GM21786 (cell line): ENCODE data around the gene ATXN7L1.
A peak's percentile ranks its signal among the peaks of the same experiment; 100 is the strongest.
"Not testable (repeated sequence)": the region's sequence is repeated elsewhere in the genome, so short reads cannot be mapped to it uniquely, and the experiment has no call there.

ENCODE experiments used
- ATAC-seq: cut with Tn5 transposase; IDR thresholded peaks from one replicate; pipeline ENCODE4 v1.9.1; 2021; ENCODE audit not compliant: unreplicated experiment

Gene ATXN7L1

DNA sequence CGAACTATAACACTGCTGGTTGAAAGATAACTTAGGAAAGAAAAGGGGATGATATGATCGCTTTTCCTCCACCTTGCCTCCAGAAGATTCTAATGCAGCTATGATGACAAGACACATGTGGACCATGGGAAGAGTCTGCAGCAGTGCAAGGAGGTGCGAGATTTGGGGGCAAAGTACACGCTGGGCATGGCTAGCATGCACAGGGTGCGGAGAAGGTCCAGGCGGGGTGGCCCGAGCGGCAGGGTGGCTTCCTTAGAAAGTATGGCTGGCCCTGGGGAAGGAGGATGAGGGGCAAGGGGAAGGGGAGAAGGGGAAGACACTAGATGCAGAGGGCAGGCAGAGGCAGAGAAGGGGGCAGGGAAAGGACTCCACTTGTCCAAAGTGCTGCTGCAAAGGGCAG is 15.6 kb downstream of the ATXN7L1 start:
- no peak for ATAC-seq

- no peak for ATAC-seq
Measured at GRCh38 chr7:105857009-105857952, 19.1 kb downstream of the ATXN7L1 start.

DNA sequence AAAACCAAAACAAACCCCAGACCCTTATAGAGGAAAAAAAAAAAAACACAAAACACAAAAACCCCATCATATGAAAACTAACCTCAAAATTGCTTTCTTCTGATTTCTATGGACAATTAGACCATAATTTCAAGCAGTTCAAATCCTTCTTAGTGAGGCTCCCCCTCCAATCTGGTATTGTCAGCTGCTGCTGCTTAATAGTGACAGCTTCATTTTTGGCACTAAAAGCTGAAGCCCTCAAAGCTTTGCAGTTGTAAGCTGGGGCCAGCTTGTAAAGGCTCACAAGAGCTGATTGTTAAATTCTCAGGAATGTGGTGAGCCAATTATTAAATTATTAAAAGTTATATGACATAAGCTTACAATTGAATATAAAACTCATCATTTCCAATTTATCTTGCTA is 21.9 kb downstream of the ATXN7L1 start:
- ATAC-seq: no peak

- ATAC-seq: no peak
Measured at GRCh38 chr7:105853931-105854419, 22.4 kb downstream of the ATXN7L1 start.

- ATAC-seq: no peak
Measured at GRCh38 chr7:105851064-105851463, 25.3 kb downstream of the ATXN7L1 start.

GRCh38 chr7:105849122-105849855 is 27.1 kb downstream of the ATXN7L1 start:
- ATAC-seq: peak; percentile 61

GRCh38 chr7:105846404-105846803 is 30.0 kb downstream of the ATXN7L1 start:
- ATAC-seq: no peak

DNA sequence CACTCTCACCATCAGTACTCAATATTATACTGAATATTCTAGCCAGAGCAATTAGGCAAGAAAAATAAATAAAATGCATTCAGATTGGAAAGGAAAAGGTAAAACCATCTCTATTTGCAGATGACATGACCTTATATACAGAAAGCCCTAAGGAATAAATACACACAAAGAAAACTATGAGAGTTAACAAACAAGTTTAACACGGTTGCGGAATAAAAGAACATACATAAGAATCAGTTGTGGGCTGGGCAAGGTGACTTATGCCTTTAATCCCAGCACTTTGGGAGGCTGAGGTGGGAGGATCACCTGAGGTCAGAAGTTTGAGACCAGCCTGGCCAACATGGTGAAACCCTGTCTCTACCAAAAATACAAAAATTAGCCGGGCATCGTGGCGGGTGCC is 31.7 kb downstream of the ATXN7L1 start:
- ATAC-seq: not testable (repeated sequence)

GRCh38 chr7:105841866-105842265 is 34.5 kb downstream of the ATXN7L1 start:
- no peak for ATAC-seq

DNA sequence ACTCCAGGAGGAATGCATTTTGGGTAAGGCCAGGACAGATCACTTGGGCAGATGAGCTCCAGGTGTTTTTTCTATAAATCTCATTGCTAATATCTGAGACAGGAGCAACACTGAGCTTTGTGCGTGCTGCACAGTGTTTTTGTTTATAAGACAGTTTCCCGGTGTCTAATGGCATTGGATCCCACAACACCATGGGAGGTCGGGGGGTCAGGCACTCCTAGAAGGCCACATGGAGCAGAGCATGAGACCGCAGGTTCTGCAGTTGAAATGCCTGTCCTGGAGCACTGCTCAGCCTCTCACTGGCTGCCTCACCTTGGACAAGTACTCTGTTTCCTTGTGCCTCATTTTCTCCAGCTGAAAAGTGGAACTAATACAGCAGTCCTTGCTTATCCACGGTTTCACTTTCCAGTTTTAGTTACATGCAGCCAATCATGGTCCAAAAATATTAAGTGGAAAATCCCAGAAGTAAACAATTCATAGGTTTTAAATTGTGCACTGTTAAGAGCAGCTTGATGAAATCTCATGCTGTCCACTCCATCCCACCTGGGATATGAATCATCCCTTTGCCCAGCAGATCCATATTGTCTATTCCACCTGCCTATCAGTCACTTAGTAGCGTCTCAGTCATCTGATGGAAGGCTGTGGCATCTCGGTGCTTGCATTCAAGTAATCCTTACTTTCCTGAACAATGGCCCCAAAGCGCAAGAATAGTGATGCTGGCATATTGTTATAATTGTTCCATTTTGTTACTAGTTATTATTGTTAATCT is 35.2 kb downstream of the ATXN7L1 start:
- no peak for ATAC-seq

GRCh38 chr7:105839266-105839665 is 37.1 kb downstream of the ATXN7L1 start:
- ATAC-seq: no peak

DNA sequence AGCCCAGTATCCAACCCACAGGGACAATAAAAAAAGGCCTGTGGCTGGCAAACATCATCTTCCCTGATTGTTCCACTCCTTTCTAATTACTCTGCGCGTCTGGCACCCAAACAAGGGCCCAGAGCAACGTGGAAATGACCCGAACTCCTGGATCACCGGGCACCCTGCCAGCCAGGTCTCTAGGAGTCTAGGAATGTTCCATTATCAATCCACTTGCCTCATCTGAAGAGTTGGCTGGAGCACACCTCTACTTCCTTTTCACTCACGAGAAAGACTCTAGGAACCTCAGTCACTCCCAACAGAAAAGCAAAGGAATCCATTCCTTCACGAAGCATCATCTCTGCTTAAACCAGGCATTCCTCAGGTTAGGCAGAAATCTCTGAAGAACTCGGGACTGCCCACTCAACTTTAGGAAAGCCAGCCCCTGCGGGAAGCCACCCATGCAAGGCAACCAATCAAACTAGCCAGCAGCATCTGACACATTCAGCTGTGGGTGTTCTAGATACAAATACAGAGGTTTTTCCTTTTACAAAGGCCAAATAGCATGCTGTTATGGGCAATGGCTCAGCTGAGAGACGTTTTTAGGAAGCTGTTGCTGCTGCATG is 37.7 kb downstream of the ATXN7L1 start:
- no peak for ATAC-seq

DNA sequence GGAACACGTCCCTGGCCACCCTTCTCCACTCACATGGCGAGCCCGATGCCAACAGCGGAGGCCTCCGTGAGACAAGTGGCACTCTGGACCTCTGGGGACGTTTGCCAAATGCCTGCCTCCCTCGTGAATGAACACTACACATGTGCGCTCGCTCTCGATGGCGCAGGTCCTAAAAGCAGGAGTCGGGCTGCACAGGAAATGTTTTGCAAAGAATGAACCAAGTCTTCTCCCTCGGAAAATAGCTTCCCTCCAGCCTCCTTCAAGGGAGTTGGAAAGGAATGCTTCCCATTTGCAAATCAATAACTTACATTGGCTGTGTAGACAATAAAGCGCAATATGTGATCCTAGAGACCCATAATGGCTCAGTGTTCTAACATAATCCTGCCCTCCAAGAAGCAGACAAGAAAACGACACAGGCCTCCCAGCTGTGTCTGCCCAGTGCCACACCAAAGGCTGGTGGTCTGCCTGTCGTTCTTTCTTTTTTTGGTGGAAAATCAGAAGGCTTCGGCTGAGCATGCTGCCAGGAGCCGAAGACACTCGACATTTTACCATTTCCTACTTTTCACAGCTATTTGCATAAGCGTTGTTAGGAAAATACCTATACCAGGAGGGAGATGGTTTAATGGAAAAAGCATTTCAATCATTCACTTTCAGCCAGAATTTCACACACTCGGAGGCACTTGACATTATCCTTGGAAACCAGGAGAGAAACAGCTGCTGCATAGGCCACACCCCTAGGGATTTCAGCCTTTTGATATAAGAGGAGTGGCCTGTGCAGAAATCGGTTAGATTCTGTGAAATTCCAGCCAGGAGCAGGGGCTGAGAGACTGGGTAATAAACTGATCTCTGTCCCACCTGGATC is 38.4 kb downstream of the ATXN7L1 start:
- ATAC-seq: no peak

- ATAC-seq: no peak
Measured at GRCh38 chr7:105835441-105835840, 41.0 kb downstream of the ATXN7L1 start.

- no peak for ATAC-seq
Measured at GRCh38 chr7:105831824-105832535, 44.4 kb downstream of the ATXN7L1 start.

DNA sequence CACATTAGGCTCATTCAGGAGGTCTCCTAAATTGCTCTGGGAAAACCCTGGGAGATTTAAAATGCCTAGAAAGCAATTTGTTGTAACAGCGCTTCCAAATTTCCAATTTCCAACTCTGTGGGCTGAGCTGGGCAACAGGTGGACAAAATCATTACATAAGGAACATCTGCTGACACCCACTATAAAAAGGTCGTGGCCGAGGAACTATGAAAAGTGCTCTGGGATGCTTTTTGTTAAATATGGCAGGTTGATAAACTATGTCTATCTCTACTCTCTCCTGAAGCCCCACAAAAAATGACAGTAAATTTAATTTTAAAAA is 45.1 kb downstream of the ATXN7L1 start:
- ATAC-seq: no peak

DNA sequence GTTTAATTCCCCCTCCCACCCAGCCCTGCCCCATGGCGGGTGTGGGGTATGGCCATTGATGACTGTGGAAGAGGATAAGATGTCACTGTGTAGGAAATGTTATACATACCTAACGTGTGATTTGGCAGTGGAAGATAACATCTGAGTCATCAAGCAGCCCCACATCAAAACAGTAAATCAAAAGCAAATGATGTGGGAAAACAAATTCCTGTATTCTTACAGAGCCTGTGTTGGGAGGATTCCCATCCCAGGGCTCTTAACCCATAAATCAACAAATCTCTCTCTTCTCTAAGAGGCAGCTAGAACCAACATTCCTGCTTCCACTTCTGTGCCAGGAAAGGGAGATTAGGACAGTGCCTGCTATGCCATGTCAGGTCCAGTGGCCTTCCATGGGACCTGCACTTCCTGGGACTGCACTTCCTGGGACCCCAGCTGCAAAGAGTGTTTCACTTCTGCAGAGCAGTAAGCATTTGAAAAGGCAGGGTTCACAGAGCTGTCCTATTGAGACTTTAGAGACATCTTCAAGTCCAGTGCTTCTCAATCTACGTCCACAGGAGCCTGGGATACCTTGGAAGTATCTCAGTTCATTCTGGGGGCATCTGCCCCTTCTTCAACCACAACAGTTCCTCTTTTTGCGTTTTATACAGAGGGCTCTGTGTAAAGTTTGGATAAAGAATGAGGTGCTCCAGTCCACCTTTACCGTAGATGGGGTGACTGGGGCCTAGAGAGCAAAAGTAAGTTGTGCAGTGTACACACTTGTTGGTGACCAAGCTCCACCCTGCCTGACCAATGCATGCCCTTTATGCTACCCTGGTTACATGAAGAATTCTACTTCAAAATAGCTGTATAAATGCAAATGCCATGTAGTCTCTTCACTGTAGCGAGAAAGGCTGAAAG is 45.7 kb downstream of the ATXN7L1 start:
- ATAC-seq: no peak

DNA sequence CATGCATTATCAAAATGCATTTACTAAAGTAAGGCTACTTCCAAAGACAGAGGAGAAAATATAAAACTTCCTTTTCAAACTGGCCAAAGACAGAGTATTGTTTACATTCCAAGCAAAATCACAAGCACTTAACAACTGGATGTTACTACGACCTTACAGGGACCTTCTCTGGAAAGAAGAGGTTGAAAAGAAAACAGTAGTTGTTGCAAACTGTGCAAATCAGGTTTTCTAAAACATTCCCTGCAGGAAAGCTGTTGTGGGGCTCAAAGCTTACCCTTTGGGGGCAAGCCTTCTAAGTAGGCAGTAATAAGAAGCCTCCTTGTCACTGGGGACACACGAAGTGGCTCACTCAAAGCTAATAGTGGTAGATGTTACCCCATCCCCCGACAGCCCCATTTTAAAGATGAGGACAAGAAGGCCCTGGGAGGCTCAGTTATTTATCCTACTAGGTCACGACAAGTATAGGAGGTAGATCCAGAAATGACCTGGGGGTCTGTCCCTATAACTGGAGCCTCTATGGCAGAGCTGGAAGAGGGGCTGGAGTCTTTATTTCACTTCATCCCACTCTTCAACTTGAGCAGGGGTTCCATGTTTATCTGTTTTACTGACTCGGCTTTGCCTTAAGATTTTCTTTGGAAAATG is 46.6 kb downstream of the ATXN7L1 start:
- ATAC-seq: no peak
